Measurements from ENCODE around the gene EME1. TPM values are rescaled to one million over a fixed set of nuclear protein-coding genes. Genes with fewer than 3 reads are reported as not detected.

The EME1 gene
- total and polyA plus RNA-seq, 2 of the 4 experiments (the other 2 are of a cell fraction) = 9.1 to 9.4 TPM

DNA sequence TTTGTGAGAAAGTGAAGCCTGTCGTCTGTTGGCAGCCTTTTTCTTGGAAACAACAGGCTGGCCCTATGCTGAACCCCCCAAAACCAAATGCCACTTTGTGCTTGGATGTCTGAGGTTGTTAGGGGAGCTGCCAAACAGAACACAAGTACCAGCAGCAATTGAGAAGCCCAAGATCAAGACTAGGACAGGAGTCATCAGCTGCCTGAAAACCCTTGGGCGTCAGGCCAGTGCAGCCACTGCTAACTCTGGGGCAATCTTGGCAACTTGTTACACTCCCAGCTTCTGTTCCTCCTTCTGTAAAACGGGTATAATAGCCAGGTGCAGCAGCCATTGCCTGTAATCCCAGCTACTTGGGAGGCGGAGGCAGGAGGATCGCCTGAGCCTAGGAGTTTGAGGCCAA, 33.5 kb downstream of the EME1 start:
- in situ Hi-C loops (cut with MboI; ENCODE audit: low sequenced_read_pairs) = no loop called here
- Histone ChIP-seq H2BK20ac (ENCODE audit: low read depth, low read length) (no peak overlapping the region), H3K9ac (ENCODE audit: low read depth, low read length) (no peak overlapping the region), H3K4ac (ENCODE audit: low read depth, low read length) (no peak overlapping the region), H3K36me3 (ENCODE audit: control insufficient read depth, insufficient read depth, low read length) (no peaks in the 10 kb centered on the region), H2BK15ac (ENCODE audit: low read depth, low read length) (no peak overlapping the region), H4K8ac (ENCODE audit: low read depth in 2 of 2, low read length in 2 of 2) (no peak overlapping the region), H4K5ac (ENCODE audit: low read depth, low read length) (no peak overlapping the region), H4K20me1 (ENCODE audit: insufficient read depth, low read length) (no peaks in the 10 kb centered on the region), H2AK5ac (ENCODE audit: low read depth, low read length) (no peak overlapping the region), H3K4me3 (ENCODE audit: insufficient read depth, low read depth, low read length) (no peak overlapping the region), H3K27ac (ENCODE audit: insufficient read depth, low read length) (no peak overlapping the region), H3K14ac (replicated peaks; ENCODE audit: low read depth, low read length) (no peak overlapping the region), H3K18ac (ENCODE audit: low read depth, low read length) (no peak overlapping the region), H3K4me2 (ENCODE audit: low read depth, low read length) (no peak overlapping the region), H3K56ac (ENCODE audit: extremely low read depth, insufficient read depth, low read length) (no peak overlapping the region), H2AK9ac (replicated peaks; ENCODE audit: low read depth, low read length, poor library complexity) (no peak overlapping the region), H3K23ac (ENCODE audit: low read depth, low read length) (no peak overlapping the region), H2AFZ (replicated peaks; ENCODE audit: low read length, poor library complexity) (no peak overlapping the region), H2BK120ac (ENCODE audit: low read depth, low read length) (no peak overlapping the region), H3K27me3 (ENCODE audit: control insufficient read depth, insufficient read depth, low read length) (peaks cover 35% of the 10 kb centered on the region), H3K9me3 (ENCODE audit: control insufficient read depth, insufficient read depth, low read length) (no peaks in the 10 kb centered on the region), H3K9me1 (ENCODE audit: insufficient read depth, low read length) (no peaks in the 10 kb centered on the region), H4K91ac (ENCODE audit: insufficient read depth, low read depth, low read length) (no peak overlapping the region), H3K4me1 (ENCODE audit: control insufficient read depth, insufficient read depth, low read length) (no peaks in the 10 kb centered on the region), H3K79me1 (ENCODE audit: low read depth in 1 of 2, low read length in 2 of 2) (no peaks in the 10 kb centered on the region), H2BK5ac (ENCODE audit: low read depth, low read length, poor library complexity, severe bottlenecking) (no peak overlapping the region)
- intact Hi-C loops (cut with micrococcal nuclease) = no loop called here
- CTCF ChIA-PET = no interaction called here
- TF ChIP-seq FOS (IDR thresholded peaks at IDR 0.05; ENCODE audit: low read depth, low read length) (no peak), MAFK (IDR thresholded peaks at IDR 0.05; ENCODE audit: low read depth, low read length) (no peak), RFX5 (IDR thresholded peaks at IDR 0.05; ENCODE audit: low read depth, low read length) (no peak), CEBPB (IDR thresholded peaks at IDR 0.05; ENCODE audit: low read depth, low read length) (no peak), POLR2A (IDR thresholded peaks at IDR 0.05; ENCODE audit: low read depth, low read length) (no peak), MAZ (IDR thresholded peaks at IDR 0.05; ENCODE audit: borderline replicate concordance, low read depth, low read length) (no peak), RCOR1 (IDR thresholded peaks at IDR 0.05; ENCODE audit: insufficient replicate concordance, low read length) (no peak), SMC3 (IDR thresholded peaks at IDR 0.05; ENCODE audit: low read depth, low read length) (no peak), RAD21 (IDR thresholded peaks at IDR 0.05; ENCODE audit: low read length) (no peak), BHLHE40 (IDR thresholded peaks at IDR 0.05; ENCODE audit: low read depth, low read length) (no peak), MXI1 (IDR thresholded peaks at IDR 0.05; ENCODE audit: borderline replicate concordance, low read depth, low read length) (no peak)
- TF ChIP-seq, protein P1, sequence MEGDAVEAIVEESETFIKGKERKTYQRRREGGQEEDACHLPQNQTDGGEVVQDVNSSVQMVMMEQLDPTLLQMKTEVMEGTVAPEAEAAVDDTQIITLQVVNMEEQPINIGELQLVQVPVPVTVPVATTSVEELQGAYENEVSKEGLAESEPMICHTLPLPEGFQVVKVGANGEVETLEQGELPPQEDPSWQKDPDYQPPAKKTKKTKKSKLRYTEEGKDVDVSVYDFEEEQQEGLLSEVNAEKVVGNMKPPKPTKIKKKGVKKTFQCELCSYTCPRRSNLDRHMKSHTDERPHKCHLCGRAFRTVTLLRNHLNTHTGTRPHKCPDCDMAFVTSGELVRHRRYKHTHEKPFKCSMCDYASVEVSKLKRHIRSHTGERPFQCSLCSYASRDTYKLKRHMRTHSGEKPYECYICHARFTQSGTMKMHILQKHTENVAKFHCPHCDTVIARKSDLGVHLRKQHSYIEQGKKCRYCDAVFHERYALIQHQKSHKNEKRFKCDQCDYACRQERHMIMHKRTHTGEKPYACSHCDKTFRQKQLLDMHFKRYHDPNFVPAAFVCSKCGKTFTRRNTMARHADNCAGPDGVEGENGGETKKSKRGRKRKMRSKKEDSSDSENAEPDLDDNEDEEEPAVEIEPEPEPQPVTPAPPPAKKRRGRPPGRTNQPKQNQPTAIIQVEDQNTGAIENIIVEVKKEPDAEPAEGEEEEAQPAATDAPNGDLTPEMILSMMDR (conservative IDR thresholded peaks at IDR 0.05; ENCODE audit: low read depth, low read length) = no peak
- TF ChIP-seq, protein P2, sequence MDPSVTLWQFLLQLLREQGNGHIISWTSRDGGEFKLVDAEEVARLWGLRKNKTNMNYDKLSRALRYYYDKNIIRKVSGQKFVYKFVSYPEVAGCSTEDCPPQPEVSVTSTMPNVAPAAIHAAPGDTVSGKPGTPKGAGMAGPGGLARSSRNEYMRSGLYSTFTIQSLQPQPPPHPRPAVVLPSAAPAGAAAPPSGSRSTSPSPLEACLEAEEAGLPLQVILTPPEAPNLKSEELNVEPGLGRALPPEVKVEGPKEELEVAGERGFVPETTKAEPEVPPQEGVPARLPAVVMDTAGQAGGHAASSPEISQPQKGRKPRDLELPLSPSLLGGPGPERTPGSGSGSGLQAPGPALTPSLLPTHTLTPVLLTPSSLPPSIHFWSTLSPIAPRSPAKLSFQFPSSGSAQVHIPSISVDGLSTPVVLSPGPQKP (IDR thresholded peaks at IDR 0.05; ENCODE audit: borderline replicate concordance, low read depth, low read length) = no peak
- TF ChIP-seq, protein P3, sequence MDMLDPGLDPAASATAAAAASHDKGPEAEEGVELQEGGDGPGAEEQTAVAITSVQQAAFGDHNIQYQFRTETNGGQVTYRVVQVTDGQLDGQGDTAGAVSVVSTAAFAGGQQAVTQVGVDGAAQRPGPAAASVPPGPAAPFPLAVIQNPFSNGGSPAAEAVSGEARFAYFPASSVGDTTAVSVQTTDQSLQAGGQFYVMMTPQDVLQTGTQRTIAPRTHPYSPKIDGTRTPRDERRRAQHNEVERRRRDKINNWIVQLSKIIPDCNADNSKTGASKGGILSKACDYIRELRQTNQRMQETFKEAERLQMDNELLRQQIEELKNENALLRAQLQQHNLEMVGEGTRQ (IDR thresholded peaks at IDR 0.05; ENCODE audit: low read depth, low read length) = no peak
- no peak for ATAC-seq (ENCODE audit: low read depth)
- dilution Hi-C loops (cut with HindIII; ENCODE audit: low sequenced_read_pairs, unreplicated experiment) = no loop called here
- no TSS peak for BruUV-seq (replicated peaks)
- WGBS, 2 experiments (ENCODE audit: extremely low coverage in 2 of 2, insufficient read length in 1 of 2) = 63% methylated on average over 1 of the region's 5 CpGs; no CpG with 5 or more reads in 1 of the 2 experiments
- POLR2A ChIA-PET (ENCODE audit: unreplicated experiment) = no interaction called here
- no peak for DNase-seq
